HL-60 (cell line): ENCODE results near the gene CTRB1.

Experiments
- DNase-seq, 2 experiments: peaks; one replicate each; pipeline ENCODE4 v3.0.0-alpha.2; 2010 to 2020; ENCODE audit warnings: low read depth in 1 of 2, low spot score in 1 of 2
- H3K27ac ChIP-seq: fragments of 250-450 bp; sonication (Bioruptor Pico); replicated peaks from 2 replicates; pipeline ENCODE4 v1.5.1; 2020; ENCODE audit warnings: mild to moderate bottlenecking, moderate library complexity
- H3K27me3 ChIP-seq: fragments of 250-450 bp; sonication (Bioruptor Pico); 2 replicates; pipeline ENCODE4 v1.5.1; 2021; ENCODE audit warnings: mild to moderate bottlenecking, moderate library complexity; ENCODE audit not compliant: insufficient read depth, poor library complexity, severe bottlenecking
- H3K4me3 ChIP-seq: replicated peaks from 2 replicates; pipeline ENCODE4 v1.5.1; 2011; ENCODE audit warnings: mild to moderate bottlenecking, control low read depth, low read length; ENCODE audit not compliant: insufficient read depth
- GABPA ChIP-seq: IDR thresholded peaks from 2 replicates; pipeline ENCODE4 v1.6.1; 2012; ENCODE audit warnings: low read depth
- POLR2AphosphoS5 ChIP-seq: IDR thresholded peaks from 2 replicates; pipeline ENCODE4 v1.6.1; 2012; ENCODE audit warnings: low read depth
- REST ChIP-seq: IDR thresholded peaks from 2 replicates; pipeline ENCODE4 v1.6.1; 2012; ENCODE audit warnings: low read depth; ENCODE audit not compliant: insufficient replicate concordance
- SPI1 ChIP-seq: IDR thresholded peaks from 2 replicates; pipeline ENCODE4 v1.6.1; 2012; ENCODE audit warnings: low read depth, mild to moderate bottlenecking, borderline replicate concordance
- TF ChIP-seq, protein P1 (sequence below): IDR thresholded peaks from one replicate; pipeline ENCODE4 v1.5.1; 2011; ENCODE audit warnings: low read length, control low read depth, inconsistent platforms; ENCODE audit not compliant: insufficient read depth

The CTRB1 gene

DNA sequence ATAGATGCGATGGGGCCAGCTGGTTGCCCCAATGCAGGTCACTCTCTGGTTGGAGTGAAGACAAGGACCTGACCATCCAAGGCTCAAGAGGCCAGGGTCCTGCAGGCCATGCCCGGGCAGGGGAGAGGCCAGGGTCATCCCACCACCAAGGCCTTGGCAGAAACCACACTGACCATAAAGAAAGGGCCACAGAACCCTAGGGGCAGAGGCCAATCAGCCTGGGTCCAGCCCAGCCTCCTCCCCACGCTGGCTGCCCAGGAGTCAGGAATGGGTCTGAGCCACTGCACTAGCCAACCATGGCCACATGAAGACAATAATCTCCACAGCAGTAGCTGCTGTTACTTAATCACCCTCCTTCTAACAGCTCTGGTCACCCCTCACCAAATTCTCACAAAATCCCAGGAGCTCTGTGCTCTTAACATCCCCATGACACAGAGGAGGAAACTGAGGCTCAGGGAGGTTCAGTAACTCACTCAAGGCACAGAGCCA, 42.8 kb downstream of the CTRB1 start:
- peaks cover 62% of the 10 kb centered on the region for H3K27me3 ChIP-seq
- TF ChIP-seq, protein P1, sequence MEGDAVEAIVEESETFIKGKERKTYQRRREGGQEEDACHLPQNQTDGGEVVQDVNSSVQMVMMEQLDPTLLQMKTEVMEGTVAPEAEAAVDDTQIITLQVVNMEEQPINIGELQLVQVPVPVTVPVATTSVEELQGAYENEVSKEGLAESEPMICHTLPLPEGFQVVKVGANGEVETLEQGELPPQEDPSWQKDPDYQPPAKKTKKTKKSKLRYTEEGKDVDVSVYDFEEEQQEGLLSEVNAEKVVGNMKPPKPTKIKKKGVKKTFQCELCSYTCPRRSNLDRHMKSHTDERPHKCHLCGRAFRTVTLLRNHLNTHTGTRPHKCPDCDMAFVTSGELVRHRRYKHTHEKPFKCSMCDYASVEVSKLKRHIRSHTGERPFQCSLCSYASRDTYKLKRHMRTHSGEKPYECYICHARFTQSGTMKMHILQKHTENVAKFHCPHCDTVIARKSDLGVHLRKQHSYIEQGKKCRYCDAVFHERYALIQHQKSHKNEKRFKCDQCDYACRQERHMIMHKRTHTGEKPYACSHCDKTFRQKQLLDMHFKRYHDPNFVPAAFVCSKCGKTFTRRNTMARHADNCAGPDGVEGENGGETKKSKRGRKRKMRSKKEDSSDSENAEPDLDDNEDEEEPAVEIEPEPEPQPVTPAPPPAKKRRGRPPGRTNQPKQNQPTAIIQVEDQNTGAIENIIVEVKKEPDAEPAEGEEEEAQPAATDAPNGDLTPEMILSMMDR: no peak
- TF ChIP-seq POLR2AphosphoS5: no peak
- TF ChIP-seq GABPA: no peak
- no peak for TF ChIP-seq REST
- TF ChIP-seq SPI1: no peak
- no peak overlapping the region for H3K4me3 ChIP-seq
- H3K27ac ChIP-seq: no peak overlapping the region
- no peak for DNase-seq

DNA sequence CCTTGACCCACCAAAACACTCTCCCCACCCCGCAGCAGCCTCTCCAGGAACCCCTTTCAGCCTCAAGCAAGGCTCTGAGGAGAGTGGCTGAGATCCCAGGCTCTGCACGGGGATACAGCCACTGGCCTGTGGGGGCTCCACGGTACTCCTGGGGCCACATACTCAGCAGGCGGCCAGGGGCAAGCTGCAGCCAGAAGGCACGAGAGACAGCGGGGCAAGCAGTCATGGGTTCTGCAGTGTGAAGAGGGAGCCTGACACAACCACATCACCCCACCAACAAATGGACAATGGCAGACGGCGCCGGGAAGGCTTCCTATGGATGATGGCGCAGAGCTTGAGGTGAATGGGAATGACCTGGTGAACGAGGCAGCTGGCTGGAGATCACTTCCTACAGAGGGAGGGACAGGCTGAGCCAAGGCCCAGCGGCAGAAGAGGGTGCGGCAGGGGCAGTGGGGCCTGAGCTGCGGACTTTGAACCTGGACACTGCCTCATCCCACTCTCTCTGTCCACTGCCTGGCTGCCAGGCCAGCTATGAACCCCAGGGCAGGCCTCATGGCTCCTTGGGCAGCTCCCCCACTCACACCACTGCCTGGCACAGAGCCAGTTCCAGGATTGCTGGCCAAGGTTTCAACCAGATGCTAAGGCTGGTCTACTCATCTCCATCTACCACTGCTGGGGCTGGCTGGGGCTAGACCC, 43.5 kb downstream of the CTRB1 start:
- Histone ChIP-seq H3K27ac (no peak overlapping the region), H3K27me3 (peaks cover 60% of the 10 kb centered on the region), H3K4me3 (no peak overlapping the region)
- no peak for DNase-seq
- TF ChIP-seq POLR2AphosphoS5: no peak
- TF ChIP-seq GABPA: no peak
- no peak for TF ChIP-seq SPI1
- TF ChIP-seq, protein P1: no peak
- TF ChIP-seq REST: no peak

- DNase-seq: no peak
- TF ChIP-seq REST: no peak
- no peak for TF ChIP-seq SPI1
- TF ChIP-seq POLR2AphosphoS5: no peak
- no peak overlapping the region for H3K4me3 ChIP-seq
- peaks cover 55% of the 10 kb centered on the region for H3K27me3 ChIP-seq
- no peak overlapping the region for H3K27ac ChIP-seq
Measured at GRCh38 chr16:75262800-75263127, 44.0 kb downstream of the CTRB1 start.
